ENCODE measurements around the gene RALGPS2. TPM values are rescaled to one million over a fixed set of nuclear protein-coding genes. Genes with fewer than 3 reads are reported as not detected.

RALGPS2 gene
- total RNA-seq, 1 experiment from 2014 or later, result 19.3 TPM

DNA sequence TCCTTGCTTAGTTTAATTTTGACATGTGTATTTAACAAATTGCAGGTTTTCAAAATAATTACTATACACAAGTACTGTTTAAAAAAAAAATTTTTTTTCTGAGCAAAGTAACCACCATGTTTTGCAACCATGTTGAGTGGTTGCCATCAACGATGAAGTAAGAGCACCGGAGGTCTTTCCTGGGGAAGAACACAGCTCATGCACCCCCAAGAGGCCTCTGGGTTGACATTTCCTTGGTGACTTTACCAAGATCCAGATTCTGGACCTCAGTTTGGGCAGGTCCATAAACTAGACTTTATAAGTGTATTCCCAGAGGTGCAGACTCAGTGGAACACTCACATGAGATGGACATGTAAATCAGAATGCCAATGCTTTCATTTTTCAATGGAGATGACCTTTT, 36.8 kb upstream of the RALGPS2 start:
- Histone ChIP-seq H4K20me1 (ENCODE audit: low read length) (no peaks in the 10 kb centered on the region), H3F3A (ENCODE audit: low read length, unreplicated experiment) (no peaks in the 10 kb centered on the region), H3K9ac (ENCODE audit: low read length) (no peak overlapping the region), H3K4me1 (ENCODE audit: insufficient read depth, low read length) (peaks cover 33% of the 10 kb centered on the region), H3K27me3 (ENCODE audit: low read length) (no peaks in the 10 kb centered on the region), H2AFZ (ENCODE audit: low read length) (no peak overlapping the region), H3K9me2 (replicated peaks; ENCODE audit: low read length) (no peaks in the 10 kb centered on the region), H3K79me2 (ENCODE audit: low read length) (no peaks in the 10 kb centered on the region), H3K9me3 (ENCODE audit: low read length) (no peaks in the 10 kb centered on the region), H3K4me2 (ENCODE audit: low read length) (no peak overlapping the region), H3K27ac (ENCODE audit: low read length) (no peak overlapping the region), H3K4me3 (ENCODE audit: low read length) (no peak overlapping the region), H3K36me3 (ENCODE audit: low read depth, low read length) (no peaks in the 10 kb centered on the region)
- intact Hi-C loops (cut with micrococcal nuclease), result loop anchor here (5.0 kb wide), 1 partner anchor 39 kb away; the partner anchor contains the start of gene RALGPS2
- BruUV-seq (replicated peaks), result no TSS peak
- POLR2A ChIA-PET (ENCODE audit: unreplicated experiment), result no interaction called here
- no peak for ATAC-seq
- TF ChIP-seq EZH2phosphoT487 (IDR thresholded peaks at IDR 0.05; ENCODE audit: borderline replicate concordance, low read length) (no peak), CTCF (conservative IDR thresholded peaks at IDR 0.05; ENCODE audit: low read depth, low read length) (no peak), EZH2 (IDR thresholded peaks at IDR 0.05; ENCODE audit: low read length, unreplicated experiment) (no peak)
- CTCF ChIA-PET, result no interaction called here
- DNase-seq, result no peak

DNA sequence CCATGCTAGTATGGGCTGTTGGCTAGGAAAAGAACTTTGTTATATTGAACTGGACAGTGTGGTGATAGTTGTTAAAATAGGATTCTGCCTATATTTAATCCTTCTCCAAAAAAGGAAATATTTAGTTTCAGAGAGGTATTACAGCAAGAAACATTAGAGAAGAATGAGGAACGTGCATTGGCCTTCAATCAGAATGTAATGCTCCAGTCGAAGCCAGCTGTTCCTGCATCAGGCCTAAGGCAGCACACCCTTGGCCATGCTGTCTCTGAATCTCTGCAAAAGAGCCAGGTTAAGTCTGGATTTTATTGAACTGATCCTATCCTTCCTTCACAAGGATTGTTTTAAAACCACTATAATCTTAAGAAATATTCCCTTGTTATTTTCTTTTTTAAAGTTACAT, 35.3 kb upstream of the RALGPS2 start:
- POLR2A ChIA-PET (ENCODE audit: unreplicated experiment), result interaction anchor here (0.8 kb wide), 1 partner anchor 82 kb away, joined by 7 read pairs; no protein-coding TSS in a partner anchor
- Histone ChIP-seq H2AFZ (ENCODE audit: low read length) (no peak overlapping the region), H3K27ac (ENCODE audit: low read length) (no peak overlapping the region), H3K4me3 (ENCODE audit: low read length) (no peak overlapping the region), H4K20me1 (ENCODE audit: low read length) (no peaks in the 10 kb centered on the region), H3K27me3 (ENCODE audit: low read length) (no peaks in the 10 kb centered on the region), H3F3A (ENCODE audit: low read length, unreplicated experiment) (no peaks in the 10 kb centered on the region), H3K4me1 (ENCODE audit: insufficient read depth, low read length) (peaks cover 20% of the 10 kb centered on the region), H3K9me3 (ENCODE audit: low read length) (no peaks in the 10 kb centered on the region), H3K9ac (ENCODE audit: low read length) (no peak overlapping the region), H3K9me2 (replicated peaks; ENCODE audit: low read length) (no peaks in the 10 kb centered on the region), H3K4me2 (ENCODE audit: low read length) (no peak overlapping the region), H3K79me2 (ENCODE audit: low read length) (no peaks in the 10 kb centered on the region), H3K36me3 (ENCODE audit: low read depth, low read length) (no peaks in the 10 kb centered on the region)
- ATAC-seq (no peak), DNase-seq (no peak)
- no TSS peak for BruUV-seq (replicated peaks)
- TF ChIP-seq CTCF (conservative IDR thresholded peaks at IDR 0.05; ENCODE audit: low read depth, low read length) (no peak), EZH2phosphoT487 (IDR thresholded peaks at IDR 0.05; ENCODE audit: borderline replicate concordance, low read length) (no peak), EZH2 (IDR thresholded peaks at IDR 0.05; ENCODE audit: low read length, unreplicated experiment) (no peak)
- CTCF ChIA-PET, result no interaction called here
- intact Hi-C loops (cut with micrococcal nuclease), result loop anchor here (5.0 kb wide), 1 partner anchor 38 kb away; the partner anchor contains the start of gene RALGPS2

DNA sequence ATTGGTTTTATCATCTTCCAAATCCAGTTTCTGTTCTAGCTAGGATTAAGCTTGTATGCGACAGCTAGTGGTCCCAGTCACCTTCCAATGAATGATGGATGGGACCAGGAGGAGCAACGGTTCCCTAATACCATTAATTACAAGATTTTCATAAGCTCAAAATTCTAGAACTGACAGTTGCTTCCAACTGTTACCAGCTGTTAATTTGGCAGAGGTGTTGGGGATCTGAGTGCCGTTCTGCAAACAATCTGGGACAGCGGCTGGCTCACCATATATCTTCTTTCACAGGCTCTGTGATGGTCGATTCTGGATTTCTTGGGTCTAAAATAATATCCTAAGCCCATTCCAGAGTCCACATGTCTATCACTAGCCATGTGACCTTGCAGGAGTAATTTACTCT, 34.5 kb upstream of the RALGPS2 start:
- BruUV-seq (replicated peaks), result no TSS peak
- DNase-seq, result no peak
- no peaks in the 10 kb centered on the region for H3K27me3 ChIP-seq (ENCODE audit: low read length)
- H3F3A ChIP-seq (ENCODE audit: low read length, unreplicated experiment), result no peaks in the 10 kb centered on the region
- ChIA-PET POLR2A (ENCODE audit: unreplicated experiment) (no interaction called here), CTCF (no interaction called here)
- ATAC-seq, result no peak
- no peak overlapping the region for H3K4me3 ChIP-seq (ENCODE audit: low read length)
- H3K4me2 ChIP-seq (ENCODE audit: low read length), result no peak overlapping the region
- no peaks in the 10 kb centered on the region for H3K9me2 ChIP-seq (replicated peaks; ENCODE audit: low read length)
- no peak overlapping the region for H2AFZ ChIP-seq (ENCODE audit: low read length)
- H4K20me1 ChIP-seq (ENCODE audit: low read length), result no peaks in the 10 kb centered on the region
- H3K4me1 ChIP-seq (ENCODE audit: insufficient read depth, low read length), result peaks cover 12% of the 10 kb centered on the region; the same call in 1 of the 2 replicates
- H3K9ac ChIP-seq (ENCODE audit: low read length), result no peak overlapping the region
- no peak for TF ChIP-seq EZH2phosphoT487 (IDR thresholded peaks at IDR 0.05; ENCODE audit: borderline replicate concordance, low read length)
- no peak for TF ChIP-seq EZH2 (IDR thresholded peaks at IDR 0.05; ENCODE audit: low read length, unreplicated experiment)
- TF ChIP-seq CTCF (conservative IDR thresholded peaks at IDR 0.05; ENCODE audit: low read depth, low read length), result no peak
- no peaks in the 10 kb centered on the region for H3K79me2 ChIP-seq (ENCODE audit: low read length)
- no peaks in the 10 kb centered on the region for H3K9me3 ChIP-seq (ENCODE audit: low read length)
- H3K27ac ChIP-seq (ENCODE audit: low read length), result no peak overlapping the region
- no peaks in the 10 kb centered on the region for H3K36me3 ChIP-seq (ENCODE audit: low read depth, low read length)
- intact Hi-C loops (cut with micrococcal nuclease), result no loop called here

Data from PC-3 (cell line).